SIG-M5 (cell line): ENCODE measurements around the gene ZNF385B.
"Not testable (repeated sequence)": the region's sequence is repeated elsewhere in the genome, so short reads cannot be mapped to it uniquely, and the experiment has no call there.

Experiments
- DNase-seq: peaks from one replicate; lab custom pipeline; 2025; lab: John Stamatoyannopoulos, UW

The ZNF385B gene

DNA sequence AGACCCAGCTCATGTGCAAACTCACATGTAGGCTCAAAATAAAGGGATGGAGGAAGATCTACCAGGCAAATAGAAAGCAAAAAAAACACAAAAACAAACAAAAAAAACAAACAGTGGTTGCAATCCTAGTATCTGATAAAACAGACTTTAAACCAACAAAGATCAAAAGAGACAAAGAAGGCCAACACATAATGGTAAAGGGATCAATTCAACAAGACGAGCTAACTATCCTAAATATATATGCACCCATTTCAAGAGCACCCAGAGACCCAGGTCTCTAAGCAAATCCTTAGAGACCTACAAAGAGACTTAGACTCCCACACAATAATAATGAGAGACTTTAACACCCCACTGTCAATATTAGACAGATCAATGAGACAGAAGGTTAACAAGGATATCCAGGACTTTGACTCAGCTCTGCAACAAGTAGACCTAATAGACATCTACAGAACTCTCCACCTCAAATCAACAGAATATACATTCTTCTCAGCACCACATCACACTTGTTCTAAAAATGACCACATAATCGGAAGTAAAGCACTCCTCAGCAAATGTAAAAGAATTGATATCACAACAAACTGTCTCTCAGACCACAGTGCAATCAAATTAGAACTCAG lies 229.5 kb downstream of the ZNF385B start:
- DNase-seq = not testable (repeated sequence)

DNA sequence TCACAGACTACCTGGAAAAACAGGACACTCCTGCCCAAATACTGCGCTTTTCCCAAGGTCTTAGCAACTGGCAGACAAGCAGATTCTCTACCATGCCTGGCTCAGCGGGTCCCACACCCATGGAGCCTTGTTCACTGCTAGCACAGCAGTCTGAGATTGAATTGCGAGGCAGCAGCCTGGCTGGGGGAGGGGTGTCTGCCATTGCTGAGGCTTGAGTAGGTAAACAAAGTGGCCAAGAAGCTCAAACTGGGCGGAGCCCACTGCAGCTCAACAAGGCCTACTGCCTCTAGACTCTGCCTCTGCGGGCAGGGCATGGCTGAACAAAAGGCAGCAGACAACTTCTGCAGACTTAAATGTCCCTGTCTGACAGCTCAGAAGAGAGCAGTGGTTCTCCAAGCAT lies 231.6 kb downstream of the ZNF385B start:
- DNase-seq = not testable (repeated sequence)

DNA sequence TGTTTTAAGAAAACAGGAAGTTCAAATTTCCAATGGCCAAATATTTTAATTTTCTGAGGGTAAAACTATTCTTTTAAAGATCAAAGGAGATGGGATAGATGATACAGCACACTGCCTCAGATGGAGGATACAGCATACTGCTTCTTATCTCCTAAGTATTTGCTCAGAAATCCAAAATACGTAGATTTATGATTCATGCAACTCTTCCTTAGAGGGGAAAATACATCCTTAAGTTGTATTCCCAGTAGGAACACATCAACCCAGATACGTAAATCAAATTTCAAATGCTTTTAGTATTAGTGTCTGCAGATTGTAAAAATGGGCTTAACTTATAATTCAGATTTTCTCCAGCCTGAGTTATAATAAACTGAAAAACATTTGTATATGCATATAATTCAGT lies 235.2 kb downstream of the ZNF385B start:
- DNase-seq = no peak

DNA sequence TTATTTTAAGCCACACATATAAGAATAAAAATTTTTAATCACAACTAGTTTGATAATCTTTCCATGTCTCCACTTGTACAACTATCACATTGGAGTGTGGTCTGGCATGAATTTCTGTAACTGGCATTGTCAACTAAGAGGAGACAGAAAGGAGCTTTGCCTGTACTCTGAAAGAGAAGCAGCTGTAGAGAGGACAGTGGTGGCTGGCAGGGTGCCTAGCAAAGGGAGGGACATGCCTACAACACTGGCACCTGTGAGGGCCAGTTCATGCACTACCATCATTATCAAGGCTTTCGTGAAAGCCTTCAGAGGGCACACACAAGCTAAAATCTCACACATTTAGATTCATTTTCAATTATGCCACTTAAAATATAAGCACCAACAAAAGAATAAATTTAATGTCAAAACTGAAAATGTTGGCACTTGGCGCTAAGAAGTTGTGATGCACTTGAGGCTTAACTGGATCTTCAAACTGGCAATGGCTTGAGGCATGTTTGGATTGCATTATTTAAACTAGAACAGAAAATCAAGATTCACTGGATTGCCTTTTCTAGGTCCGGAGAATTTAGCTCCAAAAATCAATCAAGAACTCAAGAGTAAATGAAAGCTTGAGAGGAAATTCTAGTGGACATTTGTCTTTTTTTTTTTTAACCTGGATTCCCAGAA lies 238.6 kb downstream of the ZNF385B start:
- no peak for DNase-seq

DNA sequence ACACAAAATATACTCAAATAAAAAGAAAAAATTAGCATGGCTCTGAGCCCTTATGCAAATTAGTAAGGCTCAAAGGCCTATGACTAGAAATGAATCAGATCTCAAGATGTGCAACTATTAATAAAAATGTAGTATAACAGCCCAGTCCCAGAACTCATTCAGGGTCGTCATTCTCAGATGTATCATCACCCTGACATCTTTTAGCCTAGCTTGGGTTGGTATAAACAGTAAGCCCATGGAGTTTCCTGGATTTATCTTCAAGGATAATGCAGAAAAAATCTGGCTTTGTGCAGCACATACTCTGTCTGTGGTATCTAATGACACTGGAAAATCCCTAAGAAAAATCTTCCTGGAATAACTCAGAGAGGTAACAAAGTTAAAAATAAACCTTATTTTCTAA lies 239.3 kb downstream of the ZNF385B start:
- no peak for DNase-seq

DNA sequence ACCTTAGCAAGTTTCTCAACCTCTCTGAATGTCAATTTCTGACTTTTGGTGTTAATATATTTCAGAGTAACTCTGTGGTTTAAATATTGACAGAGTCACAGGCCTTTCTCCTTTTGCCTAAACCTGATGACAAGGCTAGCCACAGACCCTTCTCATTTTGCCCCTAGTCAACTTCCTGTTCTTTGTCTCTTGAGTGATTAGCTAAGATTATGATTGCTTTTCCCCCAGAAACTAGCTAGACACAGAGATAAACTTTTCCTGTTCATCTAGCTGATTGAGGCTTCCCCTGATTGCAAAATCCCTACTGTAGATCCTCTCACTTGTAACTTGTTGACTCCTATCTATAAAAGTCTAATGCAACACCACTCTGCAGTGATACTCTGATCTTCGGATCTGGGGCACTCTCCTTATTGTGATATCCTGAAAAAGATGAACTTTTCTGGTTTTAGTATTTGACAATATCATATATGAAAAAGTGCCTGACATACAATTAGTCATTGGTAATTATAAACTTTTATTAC lies 241.4 kb downstream of the ZNF385B start:
- DNase-seq = no peak

DNA sequence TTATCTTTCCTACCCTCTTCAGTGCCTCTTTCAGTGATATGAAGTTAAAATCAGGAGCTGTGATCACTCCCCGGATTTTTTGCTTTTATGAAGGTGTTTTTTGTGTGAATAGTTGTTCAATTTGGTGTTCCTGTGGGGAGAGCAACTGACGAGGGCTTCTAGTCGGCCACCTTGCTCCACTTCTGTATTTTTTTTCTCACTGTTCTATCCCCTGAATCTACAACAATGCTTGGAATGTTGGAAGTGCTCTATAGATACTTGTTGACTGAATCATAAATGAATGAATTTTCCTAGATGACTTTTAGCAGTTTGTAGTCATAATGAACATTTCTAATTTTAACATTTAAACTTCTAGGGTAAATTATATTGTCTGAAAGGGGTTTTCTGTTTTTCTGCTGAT lies 247.3 kb downstream of the ZNF385B start:
- no peak for DNase-seq

DNA sequence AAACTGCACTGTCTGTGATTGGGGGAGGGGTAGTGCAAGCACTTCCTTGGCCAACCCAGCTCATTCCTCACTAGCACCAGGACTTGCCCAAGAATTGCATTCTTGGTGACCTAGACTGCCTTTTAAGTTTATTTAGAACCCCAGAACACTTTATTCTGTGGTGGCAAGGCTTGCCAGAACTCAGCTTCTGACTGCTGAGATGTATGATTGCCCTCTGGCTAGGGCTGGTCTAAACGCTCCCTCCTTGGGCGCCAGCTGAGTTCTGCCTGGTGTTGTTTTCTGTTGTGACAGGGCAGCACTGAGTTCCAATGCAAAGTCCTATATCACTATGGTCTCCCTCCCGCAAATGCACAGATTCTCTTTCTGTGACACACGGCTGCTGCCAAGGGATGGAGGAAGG lies 247.7 kb downstream of the ZNF385B start:
- DNase-seq = no peak

DNA sequence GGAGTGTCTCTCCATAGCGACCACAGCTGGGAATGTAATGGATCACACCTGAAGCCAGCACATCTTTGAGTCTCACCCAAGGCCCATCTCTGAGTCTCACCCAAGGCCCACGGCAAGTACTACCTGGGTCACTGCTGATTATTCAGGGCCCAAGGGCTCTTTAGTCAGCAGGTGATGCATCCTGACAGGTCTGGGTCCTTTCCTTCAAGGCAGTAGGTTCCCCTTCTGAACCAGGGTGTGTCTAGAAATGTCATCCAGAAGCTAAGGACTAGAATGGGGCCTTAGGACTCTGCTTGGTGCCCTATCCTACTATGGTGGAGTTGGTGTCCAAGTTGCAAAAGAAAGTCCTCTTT lies 248.1 kb downstream of the ZNF385B start:
- DNase-seq = no peak

DNA sequence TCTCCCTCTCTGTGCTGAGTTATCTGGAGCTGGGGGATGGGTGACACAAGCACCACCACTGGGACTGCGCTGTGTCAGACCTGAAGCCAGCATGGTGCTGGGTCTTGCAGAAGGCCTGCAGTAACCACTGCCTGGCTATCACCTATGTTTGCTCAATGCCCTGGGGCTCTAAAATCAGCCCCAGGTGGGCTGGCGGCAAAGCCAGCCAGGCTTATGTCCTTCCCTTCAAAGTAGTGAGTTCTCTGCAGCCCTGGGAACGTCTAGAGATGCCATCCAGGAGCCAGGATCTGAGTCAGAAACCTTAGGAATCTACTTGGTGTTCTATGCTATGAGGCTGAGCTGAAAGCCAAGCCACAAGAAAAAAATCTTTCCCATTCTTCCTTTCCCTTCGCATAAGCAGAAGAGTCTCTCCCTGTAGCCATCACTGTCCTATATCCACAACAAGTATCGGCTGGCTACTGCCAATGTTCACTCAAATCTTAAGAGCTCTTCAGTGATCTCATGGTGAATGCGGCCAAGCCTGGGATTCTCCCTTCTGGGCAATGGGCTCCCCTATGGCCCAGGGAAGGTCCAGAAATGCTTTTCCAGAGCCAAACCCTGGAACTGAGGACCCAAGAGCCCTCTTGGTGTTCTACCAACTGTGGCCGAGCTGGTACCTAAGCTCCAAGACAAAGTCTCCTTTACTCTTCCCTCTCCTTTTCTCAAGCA lies 248.7 kb downstream of the ZNF385B start:
- DNase-seq = no peak

DNA sequence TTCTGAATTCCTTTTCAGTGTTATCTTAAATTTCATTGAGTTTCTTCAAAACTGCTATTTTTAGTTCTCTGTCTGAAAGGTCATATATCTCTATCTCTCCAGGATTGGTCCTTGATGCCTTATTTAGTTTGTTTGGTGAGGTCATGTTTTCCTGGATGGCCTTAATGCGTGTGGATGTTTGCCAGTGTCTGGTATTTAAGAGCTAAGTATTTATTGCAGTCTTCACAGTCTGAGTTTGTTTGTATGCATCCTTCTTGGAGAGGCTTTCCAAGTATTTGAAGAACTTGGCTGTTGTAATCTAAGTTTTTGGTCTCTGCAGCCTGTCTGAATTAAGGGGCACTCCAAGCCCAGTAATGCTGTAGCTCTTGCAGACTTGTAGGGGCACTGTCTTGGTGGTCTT lies 249.3 kb downstream of the ZNF385B start:
- no peak for DNase-seq

DNA sequence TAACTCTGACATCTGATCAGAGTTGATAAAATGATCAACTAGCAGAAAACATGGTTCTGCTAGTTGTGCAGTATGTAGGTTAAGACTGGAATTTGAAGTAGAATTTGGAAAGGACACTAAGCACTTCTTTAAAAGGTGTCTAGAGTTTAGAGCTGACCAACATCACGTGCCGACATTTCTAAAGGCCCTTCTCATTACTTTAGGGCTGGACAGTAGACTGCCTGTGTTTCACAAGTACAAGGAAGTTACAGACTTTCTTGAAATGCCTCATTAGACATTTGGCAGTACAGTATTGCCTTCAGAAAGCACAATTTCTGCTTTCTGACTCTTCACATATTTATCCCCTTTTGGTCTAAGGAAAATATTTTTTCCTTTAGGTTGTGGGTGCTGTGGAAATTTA lies 255.3 kb downstream of the ZNF385B start:
- no peak for DNase-seq

DNA sequence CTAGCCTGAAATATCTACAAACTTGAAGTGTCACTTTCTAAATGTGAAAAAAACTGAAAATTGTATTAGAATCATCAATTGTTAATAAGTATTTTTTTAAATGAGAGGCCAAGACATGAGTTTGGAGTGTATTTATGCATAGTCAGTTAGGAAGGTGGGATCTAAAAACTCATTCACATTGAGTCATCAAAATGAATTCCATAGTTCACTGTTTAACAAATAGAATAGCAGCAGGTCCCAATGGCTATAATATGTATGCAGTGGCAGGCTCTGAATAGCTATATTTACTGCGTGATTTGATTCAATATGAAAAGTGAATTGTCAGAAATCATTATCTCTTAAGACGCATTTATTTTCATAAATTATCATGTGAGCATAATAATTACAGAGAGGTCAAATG lies 256.1 kb downstream of the ZNF385B start:
- DNase-seq = no peak

DNA sequence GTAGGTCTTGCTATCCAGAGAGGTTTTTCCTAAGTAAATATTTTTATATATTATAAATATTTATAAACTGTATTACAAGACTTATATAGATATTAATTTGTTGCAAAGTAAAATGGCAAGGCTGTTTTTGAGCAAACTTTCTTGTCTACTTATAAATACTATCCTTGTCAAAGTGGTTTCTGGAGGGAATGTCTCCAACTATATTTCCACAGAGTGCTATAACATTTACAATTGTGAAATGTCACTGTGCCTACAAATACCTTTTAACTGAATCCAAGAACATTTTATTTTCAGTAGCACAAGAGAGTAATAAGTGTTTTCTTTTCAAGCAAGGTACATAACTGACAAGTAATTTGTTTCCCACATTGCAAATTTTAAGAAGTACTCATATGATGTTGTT lies 256.8 kb downstream of the ZNF385B start:
- no peak for DNase-seq

DNA sequence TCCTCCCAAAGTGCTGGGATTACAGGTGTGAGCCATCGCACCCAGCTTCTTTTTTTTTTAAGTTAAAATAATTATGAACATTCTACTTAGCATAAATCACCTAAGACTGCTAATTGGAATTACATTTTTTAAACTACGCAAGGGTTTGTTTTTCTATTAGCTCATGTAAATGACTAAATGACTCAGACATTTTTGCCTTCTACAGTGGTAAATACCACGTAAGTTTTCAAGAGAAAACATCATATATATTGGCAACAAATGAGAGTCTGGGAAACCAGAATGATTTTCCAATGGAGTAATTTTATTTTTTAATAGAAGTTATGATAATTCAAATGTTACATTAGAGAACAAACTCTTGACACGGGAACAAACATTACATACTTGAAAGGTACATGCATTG lies 259.0 kb downstream of the ZNF385B start:
- DNase-seq = no peak

DNA sequence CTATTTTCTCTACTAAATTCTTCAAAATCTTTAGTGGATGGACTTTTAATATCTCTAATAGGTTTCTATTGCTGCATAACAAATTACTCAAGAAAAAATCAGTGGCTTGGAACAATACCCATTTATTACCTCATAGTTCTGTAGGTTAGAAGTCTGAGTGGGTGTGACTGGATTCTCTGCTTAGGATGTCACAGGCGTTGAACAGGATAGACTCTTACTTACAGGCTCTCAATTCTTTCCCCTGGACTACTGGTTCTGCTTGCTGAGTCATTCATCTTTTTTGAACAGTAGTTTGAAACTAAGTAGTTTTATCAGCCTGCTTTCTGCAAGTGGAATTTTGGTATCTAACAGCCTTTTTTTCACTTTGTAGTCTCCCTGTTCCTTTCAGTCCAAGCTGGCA lies 265.4 kb downstream of the ZNF385B start:
- no peak for DNase-seq

DNA sequence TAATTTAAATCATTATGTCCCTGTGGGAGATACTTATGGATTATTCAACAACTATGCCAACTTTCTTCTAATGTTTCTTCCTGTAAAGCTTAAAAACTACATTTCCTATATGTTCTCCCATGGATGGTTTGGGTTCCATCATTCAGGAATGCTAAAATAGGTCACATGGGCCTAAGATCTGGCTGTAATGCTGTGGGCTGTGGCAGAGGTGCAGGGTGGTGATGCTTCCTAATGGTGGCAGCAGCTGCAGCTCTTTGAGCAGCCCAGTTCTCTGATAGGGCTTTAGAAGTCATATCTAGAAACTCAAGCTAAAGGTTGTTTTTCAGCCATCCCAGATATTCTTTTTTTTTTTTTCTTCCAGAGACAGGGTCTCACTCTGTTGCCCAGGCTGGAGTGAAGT lies 266.1 kb downstream of the ZNF385B start:
- no peak for DNase-seq

DNA sequence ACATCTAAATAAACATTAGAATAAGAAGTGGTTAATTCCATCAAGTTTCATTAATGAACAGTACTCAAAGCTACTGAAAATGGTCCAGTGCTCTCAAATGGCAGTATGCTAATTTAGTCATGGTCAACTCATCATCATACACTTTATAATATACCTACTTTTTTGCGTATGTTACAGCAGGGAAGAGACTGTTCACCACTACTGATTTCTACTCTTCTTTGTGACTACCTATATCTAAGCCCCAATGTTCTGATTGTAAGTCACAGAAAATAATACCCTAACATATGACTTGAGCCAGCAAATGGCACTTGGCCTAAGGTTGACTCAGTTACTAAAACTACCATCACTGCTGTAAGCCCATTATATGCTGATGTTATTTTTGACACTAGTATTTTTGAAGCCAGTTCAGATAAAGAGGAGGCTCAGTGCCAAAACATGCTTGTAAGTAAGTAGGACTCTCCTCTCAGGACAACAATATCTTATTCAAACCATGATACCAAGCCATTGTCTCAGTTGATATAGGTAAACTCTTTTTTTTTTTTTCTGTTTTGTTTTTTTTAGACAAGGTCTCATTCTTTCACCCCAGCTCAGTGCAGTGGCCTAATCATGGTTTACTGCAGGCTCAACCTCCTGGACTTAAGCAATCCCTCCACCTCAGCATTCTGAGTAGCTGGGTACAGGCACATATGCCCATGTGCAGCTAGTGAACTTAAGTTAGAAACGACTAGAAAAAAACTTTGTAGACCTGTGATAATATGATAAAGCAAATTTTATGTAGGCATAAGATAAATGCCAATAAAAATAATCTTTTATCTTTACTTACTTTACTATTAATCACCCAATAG lies 266.9 kb downstream of the ZNF385B start:
- no peak for DNase-seq

DNA sequence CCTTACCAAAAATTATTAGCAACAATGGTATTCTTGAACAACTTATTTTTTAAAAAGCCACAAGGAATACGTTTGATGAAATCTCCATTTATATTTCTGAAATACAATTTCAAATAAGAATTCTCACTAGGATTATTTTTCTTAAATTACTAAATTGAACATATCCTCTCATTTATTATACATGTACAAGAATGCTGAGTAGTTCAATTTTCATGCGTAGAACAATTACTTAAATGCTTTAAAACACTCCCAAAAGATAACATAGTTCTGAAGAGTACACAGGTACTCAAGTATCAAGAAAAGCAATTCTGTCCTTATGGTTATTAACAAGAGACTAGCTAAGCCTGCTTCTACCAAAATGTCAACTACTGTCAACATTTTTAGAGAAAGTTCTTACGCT lies 268.1 kb downstream of the ZNF385B start:
- DNase-seq = no peak

DNA sequence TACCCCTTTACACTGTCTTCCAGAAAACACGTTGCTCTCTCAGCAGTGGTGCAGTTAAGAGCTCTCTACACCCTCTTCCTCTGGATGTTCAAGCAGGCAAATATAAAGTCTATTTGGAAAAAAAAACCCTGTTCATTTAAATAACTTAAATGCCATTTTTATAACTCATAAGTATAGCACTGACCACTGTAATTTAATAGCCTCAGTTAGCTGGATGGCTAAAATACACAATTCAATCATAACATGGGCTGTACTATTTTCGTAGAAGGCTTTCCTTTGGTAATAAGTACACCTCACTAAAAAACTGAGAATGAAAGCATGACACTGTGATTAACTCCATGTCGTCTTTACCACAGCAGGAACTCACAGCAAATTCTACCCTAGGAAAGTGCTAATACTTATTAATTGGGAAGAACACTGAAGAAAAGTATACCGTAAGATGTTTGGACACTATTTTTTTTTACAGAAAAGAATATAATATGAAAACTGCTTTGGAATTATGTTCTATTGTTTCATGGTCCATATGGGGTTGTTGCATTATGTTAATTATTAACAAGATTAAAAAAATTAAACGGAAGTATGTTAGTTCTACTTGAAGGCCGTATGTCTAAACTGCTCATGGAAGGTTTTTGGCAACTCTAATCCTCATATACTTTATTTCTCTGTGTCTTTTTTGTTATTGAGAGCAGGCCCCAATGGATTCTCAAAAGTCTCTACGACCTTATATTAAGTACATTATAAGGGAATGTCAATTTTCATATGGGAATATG lies 269.1 kb downstream of the ZNF385B start:
- no peak for DNase-seq

DNA sequence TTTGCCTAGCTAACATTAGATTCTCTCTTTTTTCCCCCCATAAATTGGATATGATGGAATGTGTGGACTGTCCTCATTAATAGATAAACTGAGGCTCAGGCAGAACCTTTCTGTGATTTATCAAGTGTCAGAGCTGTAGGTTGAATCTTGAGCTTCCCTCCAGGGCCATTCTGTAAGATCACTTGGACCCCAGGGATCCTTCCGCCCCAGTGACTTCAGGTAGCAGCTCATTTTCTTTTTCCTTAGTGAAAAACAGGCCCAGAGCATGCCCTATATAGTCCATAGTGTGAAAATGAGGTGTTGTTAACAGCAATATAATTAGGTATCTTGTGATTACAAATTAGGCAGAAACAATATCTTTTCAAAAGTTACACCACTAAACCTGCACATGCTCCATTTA lies 269.7 kb downstream of the ZNF385B start:
- DNase-seq = no peak
